ENCODE data around the gene LRRC38.

DNA sequence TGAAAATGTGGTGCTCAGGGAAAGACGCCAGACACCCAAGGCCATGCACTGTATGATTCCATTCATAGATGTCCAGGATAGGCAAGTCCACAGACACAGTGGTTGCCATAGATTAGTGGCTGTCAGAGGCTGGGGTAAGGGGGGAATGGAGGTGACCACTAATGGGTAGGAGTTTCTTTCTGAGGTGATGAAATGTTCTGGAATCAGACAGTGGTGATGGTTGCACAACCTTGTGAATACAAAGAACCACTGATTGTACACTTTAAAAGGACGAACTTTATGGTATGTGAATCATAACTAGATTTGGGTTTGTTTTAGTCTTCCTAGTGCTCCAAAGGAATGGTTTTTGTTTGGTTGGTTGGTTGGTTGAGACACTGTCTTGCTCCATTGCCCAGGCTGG lies 51.8 kb downstream of the LRRC38 start:
- TF ChIP-seq, protein P1, sequence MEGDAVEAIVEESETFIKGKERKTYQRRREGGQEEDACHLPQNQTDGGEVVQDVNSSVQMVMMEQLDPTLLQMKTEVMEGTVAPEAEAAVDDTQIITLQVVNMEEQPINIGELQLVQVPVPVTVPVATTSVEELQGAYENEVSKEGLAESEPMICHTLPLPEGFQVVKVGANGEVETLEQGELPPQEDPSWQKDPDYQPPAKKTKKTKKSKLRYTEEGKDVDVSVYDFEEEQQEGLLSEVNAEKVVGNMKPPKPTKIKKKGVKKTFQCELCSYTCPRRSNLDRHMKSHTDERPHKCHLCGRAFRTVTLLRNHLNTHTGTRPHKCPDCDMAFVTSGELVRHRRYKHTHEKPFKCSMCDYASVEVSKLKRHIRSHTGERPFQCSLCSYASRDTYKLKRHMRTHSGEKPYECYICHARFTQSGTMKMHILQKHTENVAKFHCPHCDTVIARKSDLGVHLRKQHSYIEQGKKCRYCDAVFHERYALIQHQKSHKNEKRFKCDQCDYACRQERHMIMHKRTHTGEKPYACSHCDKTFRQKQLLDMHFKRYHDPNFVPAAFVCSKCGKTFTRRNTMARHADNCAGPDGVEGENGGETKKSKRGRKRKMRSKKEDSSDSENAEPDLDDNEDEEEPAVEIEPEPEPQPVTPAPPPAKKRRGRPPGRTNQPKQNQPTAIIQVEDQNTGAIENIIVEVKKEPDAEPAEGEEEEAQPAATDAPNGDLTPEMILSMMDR (IDR thresholded peaks at IDR 0.05; ENCODE audit: low read depth, low read length): no peak
- TF ChIP-seq, protein P2, sequence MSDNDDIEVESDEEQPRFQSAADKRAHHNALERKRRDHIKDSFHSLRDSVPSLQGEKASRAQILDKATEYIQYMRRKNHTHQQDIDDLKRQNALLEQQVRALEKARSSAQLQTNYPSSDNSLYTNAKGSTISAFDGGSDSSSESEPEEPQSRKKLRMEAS (IDR thresholded peaks at IDR 0.05; ENCODE audit: low read depth, low read length): no peak
- no peak for TF ChIP-seq POLR2A (IDR thresholded peaks at IDR 0.05; ENCODE audit: extremely low read depth, insufficient read length)
